Measurements from ENCODE around the gene ZNF516. TPM values are rescaled to one million over a fixed set of nuclear protein-coding genes. Genes with fewer than 3 reads are reported as not detected.

Gene ZNF516
- total and polyA plus RNA-seq, 4 donors: 2.5 to 12.2 (median 7.6) TPM

- WGBS: 84% methylated on average over 13 of the region's 13 CpGs
- Histone ChIP-seq H3K36me3 (ENCODE audit: control insufficient read depth in 4 of 4, insufficient read depth in 3 of 4, low read depth in 1 of 4, low read length in 3 of 4) (peaks cover 0 to 2% (median 0%) of the 10 kb centered on the region in 4 donors), H3K9me3 (ENCODE audit: control insufficient read depth in 4 of 4, low read length in 3 of 4) (no peaks in the 10 kb centered on the region), H3K9ac (ENCODE audit: low read depth in 1 of 2, low read length in 2 of 2) (no peak overlapping the region), H3K4me1 (ENCODE audit: control insufficient read depth in 4 of 4, insufficient read depth in 4 of 4, low read length in 3 of 4) (peaks cover 8 to 37% (median 20%) of the 10 kb centered on the region in 4 donors), H3K27ac (ENCODE audit: low read depth in 1 of 2, low read length in 2 of 2) (no peak overlapping the region), H3K27me3 (ENCODE audit: control insufficient read depth in 4 of 4, insufficient read depth in 4 of 4, low read length in 3 of 4) (no peaks in the 10 kb centered on the region), H3K4me3 (ENCODE audit: low read depth in 1 of 3, low read length in 3 of 3) (no peak overlapping the region)
- DNase-seq (ENCODE audit: low spot score): no peak
- TF ChIP-seq TAF1 (conservative IDR thresholded peaks at IDR 0.05) (no peak), SP1 (IDR thresholded peaks at IDR 0.05) (no peak), RXRA (IDR thresholded peaks at IDR 0.05) (no peak), ATF3 (IDR thresholded peaks at IDR 0.05) (no peak), RAD21 (IDR thresholded peaks at IDR 0.05) (no peak), FOXA1 (IDR thresholded peaks at IDR 0.05) (no peak), HNF4G (IDR thresholded peaks at IDR 0.05) (no peak), GABPA (IDR thresholded peaks at IDR 0.05 in 1 of 2, conservative IDR thresholded peaks at IDR 0.05 in 1 of 2) (no peak), REST (IDR thresholded peaks at IDR 0.05) (no peak), JUND (IDR thresholded peaks at IDR 0.05) (no peak), CTCF (IDR thresholded peaks at IDR 0.05; ENCODE audit: low read depth, low read length, missing input control) (no peak)
Measured at GRCh38 chr18:76479351-76480238, 15.4 kb downstream of the ZNF516 start.

- peak overlapping the region; percentile 74 to 85 for H3K27ac ChIP-seq (ENCODE audit: low read depth in 1 of 2, low read length in 2 of 2)
- H3K4me1 ChIP-seq (ENCODE audit: control insufficient read depth in 4 of 4, insufficient read depth in 4 of 4, low read length in 3 of 4): peaks cover 9 to 37% (median 19%) of the 10 kb centered on the region in 4 donors
- H3K27me3 ChIP-seq (ENCODE audit: control insufficient read depth in 4 of 4, insufficient read depth in 4 of 4, low read length in 3 of 4): no peaks in the 10 kb centered on the region
- peak overlapping the region; percentile 0 to 66 for H3K9ac ChIP-seq (ENCODE audit: low read depth in 1 of 2, low read length in 2 of 2)
- H3K9me3 ChIP-seq (ENCODE audit: control insufficient read depth in 4 of 4, low read length in 3 of 4): no peaks in the 10 kb centered on the region
- DNase-seq (ENCODE audit: low spot score): no peak
- peak overlapping the region; percentile 21 to 67 (median 44) for H3K4me3 ChIP-seq (ENCODE audit: low read depth in 1 of 3, low read length in 3 of 3)
- WGBS: 22% methylated on average over 16 of the region's 16 CpGs
- H3K36me3 ChIP-seq (ENCODE audit: control insufficient read depth in 4 of 4, insufficient read depth in 3 of 4, low read depth in 1 of 4, low read length in 3 of 4): peaks cover 0 to 2% (median 0%) of the 10 kb centered on the region in 4 donors
- peak in 1 of 2 donors; percentile 52 for TF ChIP-seq RXRA (IDR thresholded peaks at IDR 0.05)
- peak; percentile 92 to 96 for TF ChIP-seq JUND (IDR thresholded peaks at IDR 0.05)
- peak; percentile 38 for TF ChIP-seq FOXA1 (IDR thresholded peaks at IDR 0.05)
- TF ChIP-seq ZBTB33 (IDR thresholded peaks at IDR 0.05): no peak
- TF ChIP-seq MAX (IDR thresholded peaks at IDR 0.05): peak; percentile 53
- no peak for TF ChIP-seq FOXA2 (IDR thresholded peaks at IDR 0.05)
- no peak for TF ChIP-seq EGR1 (IDR thresholded peaks at IDR 0.05; ENCODE audit: low read depth in 2 of 2)
- TF ChIP-seq REST (IDR thresholded peaks at IDR 0.05): peak; percentile 74
- peak; percentile 79 for TF ChIP-seq HNF4G (IDR thresholded peaks at IDR 0.05)
- TF ChIP-seq TAF1 (conservative IDR thresholded peaks at IDR 0.05): no peak
Measured at GRCh38 chr18:76476665-76477561, 18.1 kb downstream of the ZNF516 start.

Measured in liver (tissue), 9 donors.